B cell (primary cell): ENCODE measurements around the gene MICALL1. TPM values are rescaled to one million over a fixed set of nuclear protein-coding genes. Genes with fewer than 3 reads are reported as not detected.
"Not testable (repeated sequence)": the region's sequence is repeated elsewhere in the genome, so short reads cannot be mapped to it uniquely, and the experiment has no call there.

Experiments used
- ATAC-seq: fragments of 200-7000 bp; cut with Tn5 transposase; one replicate; pipeline ENCODE4 v1.10.0; 2021; ENCODE audit warnings: low read depth, mild to moderate bottlenecking, moderate number of reproducible peaks, moderate library complexity
- CTCF ChIA-PET: fragments of 350-600 bp; sonication (Branson Sonifier 250); formaldehyde crosslinking; loops from one replicate; lab custom pipeline; 2021; ENCODE audit warnings: antibody characterized with exemption, inconsistent platforms; lab: Charles Lee
- POLR2A ChIA-PET: fragments of 350-600 bp; sonication (Branson Sonifier 250); formaldehyde crosslinking; loops from one replicate; lab custom pipeline; 2021; ENCODE audit warnings: antibody characterized with exemption; lab: Charles Lee
- DNase-seq: peaks from one replicate; pipeline ENCODE4 v3.0.0; 2013
- H2AFZ ChIP-seq: 2 replicates; pipeline ENCODE4 v1.6.1; 2012; ENCODE audit warnings: mild to moderate bottlenecking, low read depth, low read length; ENCODE audit not compliant: insufficient read depth, poor library complexity, severe bottlenecking
- H3K27ac ChIP-seq, 2 donors: 1 replicate in 1 of 2; 2 replicates in 1 of 2; pipeline ENCODE4 v1.5.1; 2012 to 2013; ENCODE audit warnings: low read length in 2 of 2, mild to moderate bottlenecking in 2 of 2, moderate library complexity in 1 of 2
- H3K27me3 ChIP-seq, 4 experiments: fragments of 200-600 bp in 1 of 4; sonication (generic) in 1 of 4; replicated peaks in 1 of 4; 1 replicate in 2 of 4; 2 replicates in 2 of 4; pipeline versions ENCODE4 v1.6.1 to v1.7.0; 2013 to 2016; ENCODE audit warnings: low read length in 3 of 4, mild to moderate bottlenecking in 2 of 4, mixed read lengths in 1 of 4, moderate library complexity in 1 of 4; ENCODE audit not compliant: insufficient read depth in 4 of 4, control insufficient read depth in 3 of 4; ENCODE audit errors: control extremely low read depth in 1 of 4
- H3K36me3 ChIP-seq, 2 experiments: replicated peaks in 1 of 2; 1 replicate in 1 of 2; 2 replicates in 1 of 2; pipeline versions ENCODE4 v1.6.1 to v1.7.1; 2013; ENCODE audit warnings: low read length in 1 of 2; ENCODE audit not compliant: insufficient read depth in 2 of 2, control insufficient read depth in 1 of 2; ENCODE audit errors: control extremely low read depth in 1 of 2, extremely low read depth in 1 of 2
- H3K4me1 ChIP-seq, 2 donors: fragments of 200-600 bp in 1 of 2; sonication (generic) in 1 of 2; 1 replicate in 1 of 2; 2 replicates in 1 of 2; pipeline versions ENCODE4 v1.5.1 to v1.6.1; 2013 to 2017; ENCODE audit warnings: low read length in 2 of 2; ENCODE audit not compliant: control insufficient read depth in 2 of 2, insufficient read depth in 2 of 2
- H3K4me2 ChIP-seq: replicated peaks from 2 replicates; pipeline ENCODE3; 2012; ENCODE audit warnings: mild to moderate bottlenecking, low read depth, low read length; ENCODE audit not compliant: poor library complexity, severe bottlenecking
- H3K4me3 ChIP-seq, 5 experiments: fragments of 200-600 bp in 1 of 5; sonication (generic) in 1 of 5; 1 replicate in 3 of 5; 2 replicates in 2 of 5; pipeline versions ENCODE4 v1.5.1 to v1.7.0; 2011 to 2016; ENCODE audit warnings: low read length in 4 of 5, mild to moderate bottlenecking in 4 of 5, low read depth in 2 of 5, control low read depth in 1 of 5, moderate library complexity in 1 of 5; ENCODE audit not compliant: insufficient read depth in 1 of 5; ENCODE audit errors: control extremely low read depth in 1 of 5, extremely low read depth in 1 of 5
- H3K79me2 ChIP-seq: fragments of 200-600 bp; sonication (generic); one replicate; pipeline ENCODE4 v1.6.0; 2016; ENCODE audit warnings: low read length; ENCODE audit not compliant: control insufficient read depth, insufficient read depth
- H3K9ac ChIP-seq: fragments of 200-600 bp; sonication (generic); 2 replicates; pipeline ENCODE4 v1.6.1; 2017; ENCODE audit warnings: mild to moderate bottlenecking, low read length, moderate library complexity
- H3K9me3 ChIP-seq, 3 donors: one replicate each; pipeline versions ENCODE4 v1.6.1 to v1.7.1; 2013; ENCODE audit warnings: low read length in 2 of 3; ENCODE audit not compliant: control insufficient read depth in 2 of 3, insufficient read depth in 1 of 3; ENCODE audit errors: control extremely low read depth in 1 of 3
- H4K20me1 ChIP-seq: 2 replicates; pipeline ENCODE4 v1.6.0; 2012; ENCODE audit warnings: mild to moderate bottlenecking, low read length; ENCODE audit not compliant: insufficient read depth, control insufficient read depth, poor library complexity, severe bottlenecking
- H3K27ac Mint-ChIP-seq: one replicate; pipeline ENCODE4 v1.8.0; 2021; ENCODE audit warnings: mixed read lengths
- H3K27me3 Mint-ChIP-seq: one replicate; pipeline ENCODE4 v1.8.0; 2021; ENCODE audit warnings: mixed read lengths
- H3K4me1 Mint-ChIP-seq: one replicate; pipeline ENCODE4 v1.8.0; 2021; ENCODE audit warnings: mixed read lengths
- H3K4me3 Mint-ChIP-seq: one replicate; pipeline ENCODE4 v1.8.0; 2021; ENCODE audit warnings: mixed read lengths
- H3K9me3 Mint-ChIP-seq: one replicate; pipeline ENCODE4 v1.8.0; 2022; ENCODE audit warnings: mixed read lengths; ENCODE audit not compliant: insufficient read depth
- EZH2 ChIP-seq: IDR thresholded peaks from 2 replicates; pipeline ENCODE4 v1.6.1; 2012; ENCODE audit warnings: borderline replicate concordance, low read depth, mild to moderate bottlenecking, moderate library complexity, low read length; ENCODE audit not compliant: insufficient read depth, poor library complexity, severe bottlenecking
- WGBS: methylation state at CpG from one replicate; pipeline ENCODE4 v1.1.5; 2013; ENCODE audit warnings: missing lambda C conversion rate; ENCODE audit not compliant: insufficient coverage; 5-methylcytosine and 5-hydroxymethylcytosine counted together
- intact Hi-C: fragments of 100-400 bp; cut with micrococcal nuclease; formaldehyde crosslinking; loops from one replicate; pipeline ENCODE4 v1.10.0; 2022
- polyA plus RNA-seq: library from polyadenylated mRNA; depleted of rRNA; stranded (reverse); fragments of >200 nt; gene quantifications from 2 replicates; pipeline ENCODE4 v1.2.3, GENCODE V29; 2012
- total RNA-seq, 2 donors: library from RNA; stranded (reverse); fragments of 120-200 nt in 1 of 2; gene quantifications; 1 replicate in 1 of 2; 2 replicates in 1 of 2; pipeline versions ENCODE4 v1.2.3 to v1.2.4, GENCODE V29; 2013 to 2022
- TF ChIP-seq, protein P1 (sequence below): fragments of 200-600 bp; IDR thresholded peaks from one replicate; pipeline ENCODE4 v1.8.0; 2022; ENCODE audit warnings: antibody characterized with exemption, mild to moderate bottlenecking

MICALL1 gene
- total and polyA plus RNA-seq, 2 donors (not counting 1 experiment from before 2014, with no cell fraction given) = 21.0 to 34.9 TPM

DNA sequence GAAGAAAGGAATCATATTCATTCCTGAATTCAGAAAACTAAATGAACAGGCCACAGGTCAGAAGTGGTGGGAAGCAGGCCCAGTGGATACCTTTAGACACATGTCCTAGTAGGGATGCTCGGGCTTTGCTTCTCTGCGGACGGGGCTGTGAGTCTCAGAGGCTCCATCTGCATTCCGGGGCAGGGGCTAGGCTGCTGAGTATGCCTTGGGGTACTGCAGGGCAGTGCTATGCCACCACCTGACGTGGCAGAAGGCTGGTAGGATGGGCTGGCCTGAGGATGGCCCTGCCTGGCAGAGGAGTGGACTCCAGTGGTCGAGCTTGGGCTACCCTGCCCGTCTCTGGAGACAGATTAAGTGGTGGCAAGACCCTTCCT lies 37.7 kb downstream of the MICALL1 start:
- ATAC-seq (no peak), DNase-seq (no peak)
- H4K20me1 ChIP-seq = no peaks in the 10 kb centered on the region
- no peaks in the 10 kb centered on the region for H3K4me1 ChIP-seq
- no peaks in the 10 kb centered on the region for H3K79me2 ChIP-seq
- ChIA-PET CTCF (interaction anchor here (0.7 to 1.6 kb wide), 2 partner anchors 38 to 125 kb away, joined by 3 to 7 read pairs; partner anchors contain the start of gene MICALL1), POLR2A (no interaction called here)
- H3K4me3 ChIP-seq = no peak overlapping the region
- TF ChIP-seq, protein P1, sequence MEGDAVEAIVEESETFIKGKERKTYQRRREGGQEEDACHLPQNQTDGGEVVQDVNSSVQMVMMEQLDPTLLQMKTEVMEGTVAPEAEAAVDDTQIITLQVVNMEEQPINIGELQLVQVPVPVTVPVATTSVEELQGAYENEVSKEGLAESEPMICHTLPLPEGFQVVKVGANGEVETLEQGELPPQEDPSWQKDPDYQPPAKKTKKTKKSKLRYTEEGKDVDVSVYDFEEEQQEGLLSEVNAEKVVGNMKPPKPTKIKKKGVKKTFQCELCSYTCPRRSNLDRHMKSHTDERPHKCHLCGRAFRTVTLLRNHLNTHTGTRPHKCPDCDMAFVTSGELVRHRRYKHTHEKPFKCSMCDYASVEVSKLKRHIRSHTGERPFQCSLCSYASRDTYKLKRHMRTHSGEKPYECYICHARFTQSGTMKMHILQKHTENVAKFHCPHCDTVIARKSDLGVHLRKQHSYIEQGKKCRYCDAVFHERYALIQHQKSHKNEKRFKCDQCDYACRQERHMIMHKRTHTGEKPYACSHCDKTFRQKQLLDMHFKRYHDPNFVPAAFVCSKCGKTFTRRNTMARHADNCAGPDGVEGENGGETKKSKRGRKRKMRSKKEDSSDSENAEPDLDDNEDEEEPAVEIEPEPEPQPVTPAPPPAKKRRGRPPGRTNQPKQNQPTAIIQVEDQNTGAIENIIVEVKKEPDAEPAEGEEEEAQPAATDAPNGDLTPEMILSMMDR = no peak
- no peak for TF ChIP-seq EZH2
- no peak overlapping the region for H3K9ac ChIP-seq
- Mint-ChIP-seq H3K27ac (no peak overlapping the region), H3K27me3 (no peaks in the 10 kb centered on the region), H3K4me1 (no peaks in the 10 kb centered on the region), H3K4me3 (no peak overlapping the region), H3K9me3 (no peaks in the 10 kb centered on the region)
- 96% methylated on average over 7 of the region's 7 CpGs for WGBS
- no peak overlapping the region for H2AFZ ChIP-seq
- intact Hi-C loops = no loop called here
- H3K4me2 ChIP-seq = no peak overlapping the region
- H3K27ac ChIP-seq = no peak overlapping the region
- peaks cover 2 to 15% of the 10 kb centered on the region in 2 experiments for H3K36me3 ChIP-seq
- no peaks in the 10 kb centered on the region for H3K27me3 ChIP-seq
- no peaks in the 10 kb centered on the region for H3K9me3 ChIP-seq

DNA sequence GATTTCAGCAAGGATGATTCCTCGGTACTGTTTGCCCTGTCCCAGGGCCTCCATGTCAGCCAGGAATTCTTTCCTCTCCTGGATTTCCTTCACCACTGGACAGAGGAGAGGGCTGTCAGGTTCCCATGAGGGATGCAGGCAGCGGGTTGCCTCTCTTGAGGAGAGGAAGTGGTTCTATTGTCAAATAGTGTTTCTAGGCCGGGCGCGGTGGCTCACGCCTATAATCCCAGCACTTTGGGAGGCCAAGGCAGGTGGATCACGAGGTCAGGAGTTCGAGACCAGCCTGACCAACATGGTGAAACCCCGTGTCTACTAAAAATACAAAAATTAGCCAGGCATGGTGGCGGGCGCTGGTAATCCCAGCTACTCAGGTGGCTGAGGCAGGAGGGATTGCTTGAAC lies 38.3 kb downstream of the MICALL1 start:
- H3K79me2 ChIP-seq, H3K27ac Mint-ChIP-seq, H4K20me1 ChIP-seq, H3K4me1 Mint-ChIP-seq, H3K4me3 ChIP-seq, intact Hi-C loops, DNase-seq, H3K4me3 Mint-ChIP-seq, H2AFZ ChIP-seq, CTCF ChIA-PET, H3K9ac ChIP-seq, ATAC-seq, H3K9me3 ChIP-seq, H3K27ac ChIP-seq, H3K27me3 Mint-ChIP-seq, H3K27me3 ChIP-seq, H3K9me3 Mint-ChIP-seq, H3K4me1 ChIP-seq, H3K4me2 ChIP-seq: not testable (repeated sequence)
- 98% methylated on average over 7 of the region's 11 CpGs for WGBS
- H3K36me3 ChIP-seq = peaks cover 2 to 15% of the 10 kb centered on the region in 2 experiments
- POLR2A ChIA-PET = interaction anchor here (0.5 kb wide), 1 partner anchor 246 kb away, joined by 3 read pairs; no protein-coding TSS in a partner anchor

DNA sequence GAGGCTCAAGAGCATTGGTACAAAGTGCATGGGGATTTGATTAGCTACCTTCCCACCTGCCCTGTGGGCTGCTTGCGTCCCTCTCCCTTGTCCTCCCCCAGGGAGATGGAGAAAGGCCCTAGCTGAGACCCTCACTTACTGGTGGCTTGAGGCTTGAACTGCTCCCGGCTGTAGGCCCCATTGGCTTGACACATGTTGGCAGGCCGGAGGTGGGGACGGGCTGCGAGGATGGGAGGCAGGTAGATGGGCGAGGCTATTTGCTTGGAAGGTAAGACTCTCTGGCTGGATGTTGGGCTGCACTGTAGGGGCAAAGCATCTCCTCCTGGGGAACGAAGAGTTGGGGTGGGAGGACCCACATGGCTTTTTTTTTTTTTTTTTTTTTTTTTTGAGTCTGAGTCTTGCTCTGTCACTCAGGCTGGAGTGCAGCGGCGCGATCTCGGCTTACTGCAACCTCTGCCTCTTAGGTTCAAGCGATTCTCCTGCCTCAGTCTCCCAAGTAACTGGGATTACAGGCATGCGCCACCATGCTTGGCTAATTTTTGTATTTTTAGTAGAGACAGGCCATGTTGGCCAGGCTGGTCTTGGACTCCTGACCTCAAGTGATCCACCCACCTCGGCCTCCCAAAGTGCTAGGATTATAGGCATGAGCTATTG lies 41.2 kb downstream of the MICALL1 start:
- H3K4me3 ChIP-seq, H3K9ac ChIP-seq, H3K4me1 Mint-ChIP-seq, H3K4me2 ChIP-seq, intact Hi-C loops, H3K4me3 Mint-ChIP-seq, H4K20me1 ChIP-seq, H3K79me2 ChIP-seq, POLR2A ChIA-PET, H3K27me3 ChIP-seq, DNase-seq, H3K27ac Mint-ChIP-seq, H3K27ac ChIP-seq, ATAC-seq, CTCF ChIA-PET, H2AFZ ChIP-seq, H3K27me3 Mint-ChIP-seq, H3K9me3 ChIP-seq, H3K9me3 Mint-ChIP-seq, H3K4me1 ChIP-seq, H3K36me3 ChIP-seq: not testable (repeated sequence)
- WGBS = 97% methylated on average over 9 of the region's 14 CpGs
